HCT116 (cell line): Measurements from ENCODE around the gene NID2.

ENCODE experiments used
- CEBPB ChIP-seq: IDR thresholded peaks from 2 replicates; pipeline ENCODE4 v1.6.1; 2012; ENCODE audit warnings: low read depth
- CTCF ChIP-seq, 3 experiments: fragments of 200-600 bp in 1 of 3; sonication (generic) in 1 of 3; IDR thresholded peaks in 2 of 3; conservative IDR thresholded peaks in 1 of 3; 2 replicates each; pipeline ENCODE4 v1.5.1; 2012 to 2017; ENCODE audit warnings: low read depth in 2 of 3, low read length in 2 of 3, antibody characterized with exemption in 1 of 3, borderline replicate concordance in 1 of 3, control low read depth in 1 of 3, mild to moderate bottlenecking in 1 of 3, mixed read lengths in 1 of 3, mixed run types in 1 of 3, moderate library complexity in 1 of 3; ENCODE audit not compliant: insufficient read depth in 1 of 3
- ELF1 ChIP-seq: IDR thresholded peaks from 2 replicates; pipeline ENCODE4 v1.6.1; 2012; ENCODE audit warnings: low read depth, borderline replicate concordance
- EZH2 ChIP-seq: fragments of 200-600 bp; sonication (generic); IDR thresholded peaks from 2 replicates; pipeline ENCODE4 v1.6.1; 2017; ENCODE audit warnings: antibody characterized with exemption, mixed run types
- EZH2phosphoT487 ChIP-seq: fragments of 200-600 bp; IDR thresholded peaks from 2 replicates; pipeline ENCODE4 v1.6.1; 2018; ENCODE audit warnings: antibody characterized with exemption, borderline replicate concordance
- POLR2A ChIP-seq: IDR thresholded peaks from 2 replicates; pipeline ENCODE4 v1.7.0; 2011; ENCODE audit warnings: borderline replicate concordance; ENCODE audit not compliant: insufficient read depth, insufficient read length; ENCODE audit errors: extremely low read depth
- POLR2AphosphoS5 ChIP-seq: IDR thresholded peaks from 2 replicates; pipeline ENCODE4 v1.6.1; 2011; ENCODE audit warnings: mild to moderate bottlenecking, low read depth, low read length, moderate library complexity
- REST ChIP-seq: IDR thresholded peaks from 2 replicates; pipeline ENCODE4 v1.6.1; 2012; ENCODE audit warnings: low read depth
- TCF7L2 ChIP-seq: IDR thresholded peaks from 2 replicates; pipeline ENCODE4 v1.7.0; 2011; ENCODE audit warnings: borderline replicate concordance, inconsistent platforms; ENCODE audit not compliant: insufficient read depth, insufficient read length; ENCODE audit errors: extremely low read depth

- no peak for TF ChIP-seq EZH2
- no peak for TF ChIP-seq CTCF (IDR thresholded peaks at IDR 0.05 in 2 of 3, conservative IDR thresholded peaks at IDR 0.05 in 1 of 3; ENCODE audit: borderline replicate concordance in 1 of 3, insufficient read depth in 1 of 3, low read depth in 2 of 3, low read length in 2 of 3)
- TF ChIP-seq REST, result no peak
- no peak for TF ChIP-seq POLR2A
- TF ChIP-seq EZH2phosphoT487, result no peak
- TF ChIP-seq ELF1, result no peak
- TF ChIP-seq TCF7L2, result no peak
- no peak for TF ChIP-seq POLR2AphosphoS5
- TF ChIP-seq CEBPB, result no peak
These were observed 60.7 kb downstream of the NID2 start for GRCh38 chr14:52008136-52008535.
